Stimulated activated effector memory CD8-positive, alpha-beta T cell treated with anti-CD3 and anti-CD28 coated beads, Interleukin-12 subunit alpha, Interleukin-12 subunit beta, amount 100 ng/mL, for 72 hours (primary cell): ENCODE data around the gene CD34.
A peak's percentile ranks its signal among the peaks of the same experiment; 100 is the strongest.

Experiments used
- ATAC-seq: fragments of 150-1000 bp; cut with Tn5 transposase; 2 replicates; pipeline ENCODE4 v1.10.0; 2021
- DNase-seq, 2 donors: peaks; one replicate each; pipeline ENCODE4 v3.0.0; 2021 to 2022; ENCODE audit warnings: low spot score in 2 of 2
- H3K27ac Mint-ChIP-seq: one replicate; pipeline ENCODE4 v1.8.0; 2022; ENCODE audit warnings: mild to moderate bottlenecking, mixed read lengths
- H3K36me3 Mint-ChIP-seq: one replicate; pipeline ENCODE4 v1.8.0; 2022; ENCODE audit warnings: mild to moderate bottlenecking, mixed read lengths
- H3K4me1 Mint-ChIP-seq: one replicate; pipeline ENCODE4 v1.8.0; 2022; ENCODE audit warnings: mixed read lengths
- H3K4me3 Mint-ChIP-seq: one replicate; pipeline ENCODE4 v1.8.0; 2022; ENCODE audit warnings: mild to moderate bottlenecking, mixed read lengths
- H3K9me3 Mint-ChIP-seq: one replicate; pipeline ENCODE4 v1.8.0; 2022; ENCODE audit warnings: mixed read lengths

The CD34 gene

GRCh38 chr1:207910591-207911354 is at the start of gene CD34:
TSS of gene CD34 (minus strand) at chr1:207911125. CDS start at chr1:207911080, 45 bp downstream.
- DNase-seq, result no peak
- no peak within 1 kb of the TSS for H3K27ac Mint-ChIP-seq
- H3K36me3 Mint-ChIP-seq, result no peaks in the 10 kb centered on the region
- peak; percentile 65 for ATAC-seq
- H3K4me1 Mint-ChIP-seq, result peaks cover 25% of the 10 kb centered on the region
- H3K9me3 Mint-ChIP-seq, result no peaks in the 10 kb centered on the region
- peak within 1 kb of the TSS; percentile 43 for H3K4me3 Mint-ChIP-seq

GRCh38 chr1:207960346-207960745 is 49.4 kb upstream of the CD34 start:
- DNase-seq (no peak), ATAC-seq (no peak)
- peak overlapping the region; percentile 62 for H3K4me3 Mint-ChIP-seq
- H3K27ac Mint-ChIP-seq, result no peak overlapping the region
- no peaks in the 10 kb centered on the region for H3K9me3 Mint-ChIP-seq
- peaks cover 10% of the 10 kb centered on the region for H3K36me3 Mint-ChIP-seq
- peaks cover 11% of the 10 kb centered on the region for H3K4me1 Mint-ChIP-seq

- DNase-seq, result no peak
- ATAC-seq, result no peak
- Mint-ChIP-seq H3K4me3 (peak overlapping the region; percentile 62), H3K9me3 (no peaks in the 10 kb centered on the region), H3K36me3 (peaks cover 10% of the 10 kb centered on the region), H3K27ac (no peak overlapping the region), H3K4me1 (peaks cover 11% of the 10 kb centered on the region)
Measured at GRCh38 chr1:207959910-207960309, 49.0 kb upstream of the CD34 start.

GRCh38 chr1:207959141-207959825 is 48.4 kb upstream of the CD34 start:
- no peaks in the 10 kb centered on the region for H3K9me3 Mint-ChIP-seq
- H3K4me3 Mint-ChIP-seq, result peak overlapping the region; percentile 62
- DNase-seq (no peak), ATAC-seq (peak; percentile 57)
- peaks cover 10% of the 10 kb centered on the region for H3K36me3 Mint-ChIP-seq
- H3K27ac Mint-ChIP-seq, result no peak overlapping the region
- peaks cover 11% of the 10 kb centered on the region for H3K4me1 Mint-ChIP-seq

- Mint-ChIP-seq H3K9me3 (no peaks in the 10 kb centered on the region), H3K27ac (no peak overlapping the region), H3K4me1 (peaks cover 11% of the 10 kb centered on the region), H3K36me3 (peaks cover 10% of the 10 kb centered on the region), H3K4me3 (peak overlapping the region; percentile 62)
- no peak for DNase-seq
- no peak for ATAC-seq
Measured at GRCh38 chr1:207958376-207959139, 47.6 kb upstream of the CD34 start.

- Mint-ChIP-seq H3K27ac (no peak overlapping the region), H3K4me1 (no peaks in the 10 kb centered on the region), H3K9me3 (no peaks in the 10 kb centered on the region), H3K4me3 (no peak overlapping the region), H3K36me3 (no peaks in the 10 kb centered on the region)
- no peak for DNase-seq
- ATAC-seq, result no peak
Measured at GRCh38 chr1:207956986-207957385, 46.1 kb upstream of the CD34 start.

GRCh38 chr1:207954104-207954503 is 43.2 kb upstream of the CD34 start:
- Mint-ChIP-seq H3K36me3 (no peaks in the 10 kb centered on the region), H3K4me1 (no peaks in the 10 kb centered on the region), H3K9me3 (no peaks in the 10 kb centered on the region), H3K27ac (no peak overlapping the region), H3K4me3 (no peak overlapping the region)
- DNase-seq (no peak), ATAC-seq (no peak)

- no peaks in the 10 kb centered on the region for H3K9me3 Mint-ChIP-seq
- H3K4me3 Mint-ChIP-seq, result no peak overlapping the region
- no peaks in the 10 kb centered on the region for H3K4me1 Mint-ChIP-seq
- no peak for DNase-seq
- H3K36me3 Mint-ChIP-seq, result no peaks in the 10 kb centered on the region
- ATAC-seq, result no peak
- no peak overlapping the region for H3K27ac Mint-ChIP-seq
Measured at GRCh38 chr1:207952617-207953542, 42.0 kb upstream of the CD34 start.

- ATAC-seq (no peak), DNase-seq (no peak)
- Mint-ChIP-seq H3K4me3 (no peak overlapping the region), H3K9me3 (no peaks in the 10 kb centered on the region), H3K36me3 (no peaks in the 10 kb centered on the region), H3K27ac (no peak overlapping the region), H3K4me1 (no peaks in the 10 kb centered on the region)
Measured at GRCh38 chr1:207951652-207952051, 40.7 kb upstream of the CD34 start.

- Mint-ChIP-seq H3K9me3 (no peaks in the 10 kb centered on the region), H3K4me1 (no peaks in the 10 kb centered on the region), H3K36me3 (no peaks in the 10 kb centered on the region), H3K27ac (no peak overlapping the region), H3K4me3 (no peak overlapping the region)
- DNase-seq (no peak), ATAC-seq (no peak)
Measured at GRCh38 chr1:207950750-207951149, 39.8 kb upstream of the CD34 start.

GRCh38 chr1:207949571-207950195 is 38.8 kb upstream of the CD34 start:
- Mint-ChIP-seq H3K4me1 (no peaks in the 10 kb centered on the region), H3K27ac (no peak overlapping the region), H3K9me3 (no peaks in the 10 kb centered on the region), H3K36me3 (no peaks in the 10 kb centered on the region), H3K4me3 (no peak overlapping the region)
- DNase-seq (no peak), ATAC-seq (no peak)

GRCh38 chr1:207948536-207949250 is 37.8 kb upstream of the CD34 start:
- no peak overlapping the region for H3K4me3 Mint-ChIP-seq
- no peak for DNase-seq
- H3K9me3 Mint-ChIP-seq, result no peaks in the 10 kb centered on the region
- no peak for ATAC-seq
- no peak overlapping the region for H3K27ac Mint-ChIP-seq
- no peaks in the 10 kb centered on the region for H3K36me3 Mint-ChIP-seq
- no peaks in the 10 kb centered on the region for H3K4me1 Mint-ChIP-seq

- Mint-ChIP-seq H3K27ac (no peak overlapping the region), H3K4me3 (no peak overlapping the region), H3K36me3 (no peaks in the 10 kb centered on the region), H3K9me3 (no peaks in the 10 kb centered on the region), H3K4me1 (no peaks in the 10 kb centered on the region)
- ATAC-seq (no peak), DNase-seq (no peak)
Measured at GRCh38 chr1:207946756-207947155, 35.8 kb upstream of the CD34 start.

- no peaks in the 10 kb centered on the region for H3K9me3 Mint-ChIP-seq
- H3K4me1 Mint-ChIP-seq, result no peaks in the 10 kb centered on the region
- H3K27ac Mint-ChIP-seq, result no peak overlapping the region
- no peaks in the 10 kb centered on the region for H3K36me3 Mint-ChIP-seq
- ATAC-seq (no peak), DNase-seq (no peak)
- H3K4me3 Mint-ChIP-seq, result no peak overlapping the region
Measured at GRCh38 chr1:207944571-207944970, 33.6 kb upstream of the CD34 start.
